Ascending aorta (tissue), 2 donors: ENCODE measurements around the gene CNTNAP4. TPM values are rescaled to one million over a fixed set of nuclear protein-coding genes. Genes with fewer than 3 reads are reported as not detected.

Experiments
- DNase-seq, 2 donors: peaks; one replicate each; pipeline ENCODE4 v3.0.0-alpha.2; 2019; ENCODE audit warnings: low spot score in 2 of 2
- H3K27ac ChIP-seq, 2 donors: fragments of 200-600 bp; sonication (generic); one replicate each; pipeline ENCODE4 v1.5.1; 2016 to 2017; ENCODE audit warnings: mild to moderate bottlenecking in 1 of 2
- H3K27me3 ChIP-seq: fragments of 200-600 bp; sonication (generic); one replicate; pipeline ENCODE4 v1.5.1; 2017
- H3K36me3 ChIP-seq, 2 donors: fragments of 200-600 bp; sonication (generic); one replicate each; pipeline ENCODE4 v1.5.1; 2016
- H3K4me1 ChIP-seq, 2 donors: fragments of 200-600 bp; sonication (generic); one replicate each; pipeline ENCODE4 v1.5.1; 2016 to 2017; ENCODE audit warnings: mild to moderate bottlenecking in 1 of 2
- H3K4me3 ChIP-seq, 2 donors: fragments of 200-600 bp; sonication (generic); one replicate each; pipeline ENCODE4 v1.5.1; 2016 to 2017; ENCODE audit warnings: mild to moderate bottlenecking in 1 of 2
- H3K9me3 ChIP-seq, 2 donors: fragments of 200-600 bp; sonication (generic); one replicate each; pipeline ENCODE4 v1.5.1; 2016
- CTCF ChIP-seq, 3 experiments: fragments of 200-600 bp in 2 of 3; fragments of 450-650 bp in 1 of 3; sonication (generic) in 2 of 3; IDR thresholded peaks; one replicate each; pipeline ENCODE4 v1.5.1; 2016 to 2019; ENCODE audit warnings: antibody characterized with exemption in 3 of 3, mild to moderate bottlenecking in 1 of 3, moderate library complexity in 1 of 3
- intact Hi-C: fragments of 100-400 bp; cut with DNase I; formaldehyde crosslinking; loops from one replicate; pipeline ENCODE4 v1.15.1; 2023
- total RNA-seq: library from RNA; depleted of rRNA; stranded (reverse); fragments of >200 nt; gene quantifications from one replicate; pipeline ENCODE4 v1.1.0, GENCODE V29; 2016

The CNTNAP4 gene
- total RNA-seq, 1 donor from 2014 or later: not detected

DNA sequence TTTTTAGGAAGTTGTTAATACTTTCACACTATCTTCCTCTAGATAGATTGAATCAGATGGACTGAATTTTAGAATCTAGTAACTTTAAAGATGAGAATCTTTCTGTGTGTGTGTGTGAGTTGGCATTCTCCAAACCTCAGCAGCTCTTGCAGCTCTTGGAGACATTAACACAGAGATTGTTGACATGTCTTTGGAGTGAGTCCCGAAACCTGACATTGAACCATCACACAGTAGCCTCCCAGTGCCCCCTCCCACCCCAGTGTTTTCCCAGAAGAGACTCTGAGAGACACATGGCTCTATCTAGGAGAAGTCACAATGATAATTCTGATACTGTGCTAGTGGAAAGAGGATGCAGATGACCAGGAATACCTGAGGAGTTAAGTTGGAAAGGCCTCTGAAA, 103.9 kb downstream of the CNTNAP4 start:
- no peak for TF ChIP-seq CTCF (IDR thresholded peaks at IDR 0.05)
- H3K27me3 ChIP-seq: no peaks in the 10 kb centered on the region
- no peak for DNase-seq
- no peaks in the 10 kb centered on the region for H3K36me3 ChIP-seq
- intact Hi-C loops: no loop called here
- no peaks in the 10 kb centered on the region for H3K9me3 ChIP-seq
- H3K27ac ChIP-seq: no peak overlapping the region
- H3K4me3 ChIP-seq: no peak overlapping the region
- H3K4me1 ChIP-seq: no peaks in the 10 kb centered on the region

DNA sequence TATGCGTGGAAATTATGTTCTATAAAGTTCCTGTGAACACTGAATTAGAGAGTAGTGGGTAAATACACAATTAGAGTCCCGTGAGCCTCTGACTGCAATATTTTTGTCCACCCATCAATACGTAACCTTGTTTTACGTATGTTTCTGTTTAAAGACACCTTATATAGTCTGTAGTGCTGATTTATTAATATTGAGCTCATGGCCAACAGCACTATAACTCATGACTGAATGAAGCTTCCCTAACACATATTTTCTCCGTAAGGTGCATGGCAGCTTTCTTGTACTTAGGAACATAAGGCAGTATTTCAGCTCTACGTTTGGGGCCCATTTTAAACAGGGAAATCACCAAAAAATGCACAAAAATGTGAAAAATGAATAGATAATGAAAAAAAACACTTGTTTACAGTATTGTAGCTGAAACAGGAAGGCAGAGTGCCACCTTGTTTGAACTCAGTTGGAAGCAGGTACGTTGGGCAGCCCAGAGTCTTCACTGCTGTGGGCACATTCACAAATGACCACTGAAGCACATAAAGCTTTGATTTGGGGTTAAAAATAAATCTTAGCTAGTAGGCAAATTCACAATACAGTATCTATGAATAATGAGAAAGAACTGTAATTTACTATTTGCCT, 108.5 kb downstream of the CNTNAP4 start:
- H3K27me3 ChIP-seq: no peaks in the 10 kb centered on the region
- no peaks in the 10 kb centered on the region for H3K36me3 ChIP-seq
- DNase-seq: no peak
- H3K4me1 ChIP-seq: no peaks in the 10 kb centered on the region
- no peak overlapping the region for H3K4me3 ChIP-seq
- no peak overlapping the region for H3K27ac ChIP-seq
- TF ChIP-seq CTCF (IDR thresholded peaks at IDR 0.05): no peak
- H3K9me3 ChIP-seq: no peaks in the 10 kb centered on the region
- intact Hi-C loops: no loop called here

DNA sequence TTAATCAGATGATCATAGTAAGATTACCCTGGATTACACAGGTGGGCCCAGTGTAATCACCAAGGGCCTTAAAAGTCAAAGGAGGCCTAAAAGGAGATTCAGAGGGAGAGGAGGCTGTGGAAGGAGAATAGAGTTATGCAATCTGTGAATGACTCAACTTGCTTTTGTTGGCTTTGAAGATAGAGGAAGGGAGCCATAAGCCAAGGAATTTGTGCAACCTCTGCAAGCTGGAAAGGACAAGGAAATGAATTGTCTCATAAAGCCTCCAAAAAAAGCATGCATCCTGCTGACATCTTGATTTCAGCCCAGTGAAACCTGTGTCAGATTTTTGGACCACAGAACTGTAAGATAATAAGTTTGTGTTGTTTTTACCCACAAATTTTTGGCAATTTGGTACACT, 109.6 kb downstream of the CNTNAP4 start:
- intact Hi-C loops: no loop called here
- H3K4me1 ChIP-seq: no peaks in the 10 kb centered on the region
- H3K36me3 ChIP-seq: no peaks in the 10 kb centered on the region
- no peak overlapping the region for H3K27ac ChIP-seq
- no peaks in the 10 kb centered on the region for H3K27me3 ChIP-seq
- TF ChIP-seq CTCF (IDR thresholded peaks at IDR 0.05): no peak
- no peak overlapping the region for H3K4me3 ChIP-seq
- no peak for DNase-seq
- H3K9me3 ChIP-seq: no peaks in the 10 kb centered on the region

DNA sequence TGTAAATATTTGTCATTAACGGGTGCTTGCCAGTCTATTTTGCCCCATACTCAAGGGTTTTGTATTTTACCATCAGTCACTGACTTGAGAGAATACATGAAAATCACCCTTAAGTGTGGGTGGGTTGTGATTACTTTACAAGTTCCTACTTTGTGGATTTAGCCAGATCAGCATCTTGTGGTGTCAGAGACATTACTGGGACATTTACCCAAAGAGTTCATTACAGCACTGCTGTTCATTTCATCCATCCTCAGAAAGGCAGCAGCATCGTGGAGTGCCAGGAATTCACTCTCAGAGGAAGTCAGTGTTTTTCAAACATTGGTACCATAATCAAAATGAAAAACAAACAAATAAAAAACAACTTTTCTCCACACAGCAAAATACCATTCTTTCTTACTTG, 110.8 kb downstream of the CNTNAP4 start:
- no peaks in the 10 kb centered on the region for H3K27me3 ChIP-seq
- no peaks in the 10 kb centered on the region for H3K36me3 ChIP-seq
- DNase-seq: no peak
- H3K27ac ChIP-seq: no peak overlapping the region
- TF ChIP-seq CTCF (IDR thresholded peaks at IDR 0.05): no peak
- no peaks in the 10 kb centered on the region for H3K9me3 ChIP-seq
- H3K4me1 ChIP-seq: no peaks in the 10 kb centered on the region
- intact Hi-C loops: no loop called here
- H3K4me3 ChIP-seq: no peak overlapping the region

- no peak for TF ChIP-seq CTCF (IDR thresholded peaks at IDR 0.05)
- no peak overlapping the region for H3K4me3 ChIP-seq
- no peaks in the 10 kb centered on the region for H3K27me3 ChIP-seq
- H3K4me1 ChIP-seq: no peaks in the 10 kb centered on the region
- H3K27ac ChIP-seq: no peak overlapping the region
- H3K36me3 ChIP-seq: no peaks in the 10 kb centered on the region
- intact Hi-C loops: no loop called here
- H3K9me3 ChIP-seq: no peaks in the 10 kb centered on the region
- DNase-seq: no peak
Observed at GRCh38 chr16:76389126-76389525, 111.9 kb downstream of the CNTNAP4 start.

DNA sequence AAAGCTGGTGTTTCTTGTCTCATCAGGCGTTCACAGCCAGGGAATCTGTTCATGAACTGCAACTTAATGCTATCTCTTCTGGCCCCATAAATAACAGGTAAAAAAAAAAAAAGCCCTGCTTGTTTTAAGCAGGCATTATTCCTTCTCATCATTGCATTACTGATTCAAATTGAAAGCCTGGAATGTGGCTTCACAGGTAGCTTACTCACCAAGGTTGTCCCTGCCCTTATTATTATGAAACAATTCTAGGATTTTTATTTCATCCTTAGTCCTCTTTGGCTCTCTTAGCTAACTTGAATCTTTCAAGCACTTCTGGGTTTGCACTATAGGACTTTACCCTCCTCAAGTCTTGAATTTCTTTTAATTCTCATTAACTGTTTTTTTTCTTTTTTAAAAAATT, 113.3 kb downstream of the CNTNAP4 start:
- intact Hi-C loops: no loop called here

More for the DNA sequence above, 113.3 kb downstream of the CNTNAP4 start:
- H3K27me3 ChIP-seq: no peaks in the 10 kb centered on the region
- no peak for DNase-seq
- H3K4me3 ChIP-seq: no peak overlapping the region
- no peak for TF ChIP-seq CTCF (IDR thresholded peaks at IDR 0.05)
- H3K9me3 ChIP-seq: no peaks in the 10 kb centered on the region
- H3K36me3 ChIP-seq: no peaks in the 10 kb centered on the region
- H3K27ac ChIP-seq: no peak overlapping the region
- H3K4me1 ChIP-seq: no peaks in the 10 kb centered on the region
